OCI-LY1 (cell line): ENCODE results near the gene TMEM126B.

Experiments used
- EZH2 ChIP-seq: fragments of 200-600 bp; sonication (generic), shearing (Covaris generic); IDR thresholded peaks from 2 replicates; pipeline ENCODE4 v1.8.0; 2017; ENCODE audit warnings: borderline replicate concordance, mixed run types, mild to moderate bottlenecking, antibody characterized with exemption, low read length, moderate library complexity, mixed read lengths
- TF ChIP-seq, protein P1 (sequence below): fragments of 200-600 bp; sonication (generic), shearing (Covaris generic); IDR thresholded peaks from 2 replicates; pipeline ENCODE4 v1.5.1; 2017; ENCODE audit warnings: mild to moderate bottlenecking, antibody characterized with exemption, low read length, moderate library complexity, mixed read lengths

GRCh38 chr11:85628771-85629341 lies 463 bp downstream of the TMEM126B start:
- TF ChIP-seq, protein P1, sequence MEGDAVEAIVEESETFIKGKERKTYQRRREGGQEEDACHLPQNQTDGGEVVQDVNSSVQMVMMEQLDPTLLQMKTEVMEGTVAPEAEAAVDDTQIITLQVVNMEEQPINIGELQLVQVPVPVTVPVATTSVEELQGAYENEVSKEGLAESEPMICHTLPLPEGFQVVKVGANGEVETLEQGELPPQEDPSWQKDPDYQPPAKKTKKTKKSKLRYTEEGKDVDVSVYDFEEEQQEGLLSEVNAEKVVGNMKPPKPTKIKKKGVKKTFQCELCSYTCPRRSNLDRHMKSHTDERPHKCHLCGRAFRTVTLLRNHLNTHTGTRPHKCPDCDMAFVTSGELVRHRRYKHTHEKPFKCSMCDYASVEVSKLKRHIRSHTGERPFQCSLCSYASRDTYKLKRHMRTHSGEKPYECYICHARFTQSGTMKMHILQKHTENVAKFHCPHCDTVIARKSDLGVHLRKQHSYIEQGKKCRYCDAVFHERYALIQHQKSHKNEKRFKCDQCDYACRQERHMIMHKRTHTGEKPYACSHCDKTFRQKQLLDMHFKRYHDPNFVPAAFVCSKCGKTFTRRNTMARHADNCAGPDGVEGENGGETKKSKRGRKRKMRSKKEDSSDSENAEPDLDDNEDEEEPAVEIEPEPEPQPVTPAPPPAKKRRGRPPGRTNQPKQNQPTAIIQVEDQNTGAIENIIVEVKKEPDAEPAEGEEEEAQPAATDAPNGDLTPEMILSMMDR, result no peak
- no peak for TF ChIP-seq EZH2
